DMS 273 (cell line): Measurements from ENCODE around the gene N4BP3.
"Not testable (repeated sequence)": the region's sequence is repeated elsewhere in the genome, so short reads cannot be mapped to it uniquely, and the experiment has no call there.

Experiments
- DNase-seq: peaks from one replicate; lab custom pipeline; 2025; ENCODE audit not compliant: unreplicated experiment; lab: John Stamatoyannopoulos, UW

The N4BP3 gene, protein sequence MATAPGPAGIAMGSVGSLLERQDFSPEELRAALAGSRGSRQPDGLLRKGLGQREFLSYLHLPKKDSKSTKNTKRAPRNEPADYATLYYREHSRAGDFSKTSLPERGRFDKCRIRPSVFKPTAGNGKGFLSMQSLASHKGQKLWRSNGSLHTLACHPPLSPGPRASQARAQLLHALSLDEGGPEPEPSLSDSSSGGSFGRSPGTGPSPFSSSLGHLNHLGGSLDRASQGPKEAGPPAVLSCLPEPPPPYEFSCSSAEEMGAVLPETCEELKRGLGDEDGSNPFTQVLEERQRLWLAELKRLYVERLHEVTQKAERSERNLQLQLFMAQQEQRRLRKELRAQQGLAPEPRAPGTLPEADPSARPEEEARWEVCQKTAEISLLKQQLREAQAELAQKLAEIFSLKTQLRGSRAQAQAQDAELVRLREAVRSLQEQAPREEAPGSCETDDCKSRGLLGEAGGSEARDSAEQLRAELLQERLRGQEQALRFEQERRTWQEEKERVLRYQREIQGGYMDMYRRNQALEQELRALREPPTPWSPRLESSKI

DNA sequence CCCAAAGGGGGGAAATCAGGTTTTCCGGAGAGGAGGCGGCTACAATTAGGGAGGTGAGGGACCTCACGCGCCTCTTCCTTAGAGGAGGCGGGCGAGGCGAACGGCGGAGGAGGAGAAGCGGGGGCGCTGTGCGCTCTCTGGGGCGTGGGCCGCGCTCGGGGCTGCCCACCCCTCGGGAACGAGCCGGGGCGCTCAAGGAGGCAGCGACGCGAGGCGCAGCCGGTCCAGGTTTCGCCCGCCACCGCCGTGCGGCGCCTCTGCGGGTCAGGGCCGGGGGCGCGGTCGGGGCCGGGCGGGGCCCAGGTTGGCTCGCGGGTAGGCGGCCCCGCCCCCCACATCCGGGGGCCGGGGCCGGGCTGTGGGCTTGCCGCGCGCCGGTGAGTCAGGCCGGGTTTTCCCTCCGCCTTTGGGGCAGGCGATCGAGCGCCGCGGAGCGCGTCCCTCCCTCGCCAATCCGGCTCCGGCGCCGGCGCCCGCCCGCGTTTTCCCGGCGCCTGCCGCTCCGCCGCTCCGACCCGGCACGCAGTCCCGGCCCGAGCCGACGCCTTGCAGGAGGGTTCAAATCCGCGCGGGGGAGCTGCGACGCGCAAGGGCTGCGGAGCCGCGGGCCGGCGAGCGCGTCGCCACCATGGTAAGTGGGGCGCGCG is at the start of gene N4BP3:
N4BP3 (plus strand) TSS at position 392 of the 647 bp plus-strand sequence. CDS start 6,052 bp downstream, outside the sequence.
- DNase-seq = peak; percentile 89

DNA sequence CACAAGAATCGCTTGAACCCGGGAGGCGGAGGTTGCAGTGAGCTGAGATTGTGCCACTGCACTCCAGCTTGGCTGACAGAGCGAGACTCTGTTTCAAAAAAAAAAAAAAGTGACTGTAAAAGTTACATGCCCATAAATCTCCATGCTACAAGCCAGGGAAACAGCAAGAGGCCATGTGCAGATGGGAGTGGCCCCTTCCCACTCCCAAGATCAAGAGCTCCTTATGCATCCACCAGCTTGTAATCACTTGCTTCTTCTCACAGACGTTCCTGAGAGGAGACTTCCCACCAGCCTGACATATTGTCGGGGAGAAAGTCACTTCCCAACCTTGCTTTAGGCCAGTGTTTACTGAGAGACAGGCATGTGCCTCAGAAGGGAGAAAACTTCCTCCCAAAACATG is 45.6 kb upstream of the N4BP3 start:
- DNase-seq = peak; percentile 50

DNA sequence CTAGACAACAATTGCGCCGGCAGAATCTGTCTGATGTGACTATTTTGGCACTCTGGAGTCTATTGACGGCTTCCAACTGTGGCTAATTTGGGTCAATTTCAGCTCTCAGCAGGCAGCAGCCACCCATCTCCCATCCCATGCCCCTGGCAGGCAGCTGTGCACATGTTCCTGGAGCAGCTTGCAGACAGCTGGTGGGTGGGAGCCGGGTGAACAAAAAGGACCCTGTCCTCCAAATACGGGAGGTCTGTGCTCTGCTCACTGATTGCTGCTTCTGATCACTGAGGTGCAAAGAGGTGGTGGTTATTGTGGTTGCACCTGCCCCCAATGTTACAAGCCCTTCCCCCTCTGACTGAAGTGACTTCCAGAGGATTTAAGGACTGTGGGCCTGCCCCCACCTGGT is 45.0 kb upstream of the N4BP3 start:
- DNase-seq = peak; percentile 77

DNA sequence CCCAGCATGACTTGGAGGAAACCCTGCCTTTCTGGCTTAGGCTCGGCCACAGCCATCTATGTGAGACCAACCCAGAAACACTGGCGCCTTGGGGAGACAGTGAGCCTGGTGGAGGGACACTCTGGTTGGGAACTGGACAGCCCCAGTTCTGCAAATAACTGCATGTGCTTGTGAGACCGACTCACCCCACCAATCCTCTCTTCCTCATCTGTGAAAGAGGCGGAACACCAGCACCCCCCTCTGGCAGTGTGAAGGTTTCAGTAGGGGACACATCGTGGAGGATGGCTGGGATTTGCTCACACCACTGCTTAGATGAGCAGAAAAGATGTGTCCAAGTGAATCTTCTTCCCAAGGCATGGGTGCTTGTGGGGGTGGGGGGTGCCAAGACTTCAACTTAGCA is 43.4 kb upstream of the N4BP3 start:
- DNase-seq = peak; percentile 58

DNA sequence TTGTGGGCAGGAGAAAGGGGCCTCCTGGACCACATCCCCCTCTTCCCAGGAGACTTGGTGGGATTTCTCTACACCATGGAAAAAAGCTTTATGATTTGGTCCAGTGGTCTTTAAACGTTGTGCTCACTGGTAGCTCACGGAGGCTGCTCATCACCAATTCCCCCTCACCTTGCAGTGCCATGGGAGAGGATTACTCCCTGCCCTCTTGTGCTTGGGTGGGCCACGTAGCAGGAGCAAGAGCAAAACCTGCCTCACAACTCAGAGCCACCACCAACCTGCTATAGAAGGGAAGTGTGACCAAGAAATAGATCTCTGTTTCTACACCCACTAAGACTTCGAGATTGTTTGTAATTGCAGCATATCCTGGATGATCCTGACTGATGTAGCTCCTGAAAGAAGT is 42.2 kb upstream of the N4BP3 start:
- no peak for DNase-seq

DNA sequence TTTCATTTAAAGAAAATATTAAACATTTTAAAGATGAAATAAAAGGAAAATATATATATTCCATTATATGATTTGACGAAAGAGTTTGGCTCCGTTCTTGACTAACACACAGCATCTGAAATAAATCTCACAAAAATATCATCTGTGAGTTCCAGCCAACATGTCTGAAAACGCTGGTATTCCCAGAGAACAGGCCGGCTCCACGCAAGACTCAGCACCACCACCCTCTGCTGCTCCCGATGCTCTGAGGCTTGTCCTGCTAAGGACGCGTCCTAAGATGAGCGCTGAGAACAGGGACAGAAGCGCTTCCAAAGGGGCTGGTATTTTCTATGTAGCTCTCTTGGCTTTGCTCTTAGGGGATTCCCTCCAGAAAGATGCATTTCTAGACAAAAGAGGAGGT is 40.6 kb upstream of the N4BP3 start:
- no peak for DNase-seq

DNA sequence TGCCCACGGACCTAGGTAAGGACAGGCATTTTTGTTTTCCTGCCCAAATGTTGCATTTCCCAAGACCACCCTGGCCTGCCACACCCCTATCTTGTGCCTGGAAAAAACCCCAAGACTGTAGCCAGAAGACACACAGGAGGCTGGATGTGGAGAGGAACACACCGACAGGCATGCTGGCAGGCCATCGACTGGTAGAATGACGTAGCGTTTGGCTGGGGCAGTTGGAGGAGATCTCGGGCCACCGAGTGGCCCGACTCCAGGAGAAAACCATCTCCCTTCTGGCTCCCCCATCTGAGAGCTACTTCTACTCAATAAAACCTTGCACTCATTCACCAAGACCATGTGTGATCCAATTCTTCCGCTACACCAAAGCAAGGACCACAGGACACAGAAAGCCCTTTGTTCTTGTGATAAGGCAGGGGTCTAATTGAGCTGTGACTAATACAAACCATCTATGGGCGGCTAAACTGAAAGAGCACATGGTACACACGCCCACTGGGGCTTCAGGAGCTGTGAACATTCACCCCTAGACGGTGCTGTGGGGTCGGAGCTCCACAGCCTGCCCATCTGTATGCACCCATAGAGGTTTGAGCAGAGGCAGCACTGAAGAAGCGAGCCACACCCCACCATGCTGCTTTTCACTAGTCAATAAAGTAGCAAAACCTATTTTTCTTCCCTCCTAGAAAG is 38.9 kb upstream of the N4BP3 start:
- DNase-seq = peak; percentile 38

DNA sequence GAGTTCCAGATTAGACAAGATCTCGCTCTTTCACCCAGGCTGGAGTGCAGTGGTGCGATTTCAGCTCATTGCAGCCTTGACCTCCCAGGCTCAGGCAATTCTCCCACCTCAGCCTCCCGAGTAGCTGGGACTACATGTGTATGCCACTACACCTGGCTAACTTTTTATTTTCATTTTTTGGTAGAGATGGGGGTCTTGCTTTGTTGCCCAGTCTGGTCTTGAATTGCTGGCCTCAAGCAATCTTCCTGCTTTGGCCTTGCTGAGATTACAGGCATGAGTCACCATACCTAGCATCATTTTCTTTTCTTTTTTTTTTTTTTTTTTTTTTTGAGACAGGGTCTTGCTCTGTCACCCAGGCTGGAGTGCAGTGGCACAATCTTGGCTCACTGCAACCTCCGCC is 36.4 kb upstream of the N4BP3 start:
- DNase-seq = not testable (repeated sequence)

DNA sequence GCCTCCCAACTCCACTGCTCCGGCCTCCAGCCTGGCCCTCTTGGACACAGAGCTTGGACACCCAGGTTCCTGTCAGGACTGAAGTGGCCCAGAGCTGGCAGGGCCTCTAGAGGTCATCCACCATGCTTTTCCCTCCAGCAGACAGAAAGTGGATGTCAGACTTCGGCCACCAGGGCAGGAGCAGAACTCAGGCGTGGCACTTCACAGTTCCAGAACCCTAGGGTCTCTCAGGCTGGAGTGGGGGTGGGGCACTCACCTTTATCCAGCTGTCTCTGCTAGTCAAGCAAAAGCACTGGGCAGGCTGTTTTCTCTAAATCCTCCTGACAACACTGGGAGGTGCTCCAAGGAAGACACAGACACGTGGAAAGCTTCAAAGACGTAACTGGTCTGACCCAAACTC is 35.6 kb upstream of the N4BP3 start:
- DNase-seq = no peak

DNA sequence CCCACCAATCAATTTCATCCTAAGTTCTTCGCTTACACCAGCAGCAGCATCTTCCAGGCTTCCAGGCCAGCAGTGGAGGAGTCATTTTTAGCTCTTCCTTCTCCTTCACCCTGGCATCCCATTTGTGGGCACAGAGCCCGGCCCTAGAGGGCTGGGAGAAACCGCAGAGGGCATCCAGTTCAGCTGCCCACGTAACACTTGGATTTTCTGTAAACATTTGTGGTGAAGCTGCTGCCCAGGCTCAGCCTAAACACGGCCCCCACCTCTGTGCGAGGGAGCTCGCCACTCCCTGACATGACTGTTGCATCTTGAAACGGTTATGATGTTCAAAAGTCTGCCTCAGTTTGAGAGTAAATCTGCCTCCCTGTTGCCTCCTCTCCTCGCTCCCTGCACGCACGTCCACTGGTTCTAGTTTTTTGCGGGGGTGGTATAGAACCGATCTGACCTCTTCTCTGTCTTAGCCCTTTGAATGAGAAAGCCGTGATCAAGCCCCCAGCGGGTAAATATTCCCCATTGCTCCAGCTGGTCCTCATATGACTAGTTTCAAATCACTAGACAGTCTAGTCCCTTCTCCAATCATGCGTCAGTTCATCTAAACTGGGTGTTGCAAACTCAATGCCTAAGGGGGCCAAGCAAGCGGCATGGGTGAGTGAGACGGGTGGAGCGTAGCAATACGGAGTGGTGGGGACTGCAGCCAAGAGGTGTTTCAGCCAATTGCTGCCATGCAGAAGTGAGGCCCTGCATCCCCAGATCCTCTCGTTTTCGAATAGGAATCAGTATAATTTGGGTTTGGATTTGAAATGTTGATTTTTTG is 34.9 kb upstream of the N4BP3 start:
- DNase-seq = no peak

DNA sequence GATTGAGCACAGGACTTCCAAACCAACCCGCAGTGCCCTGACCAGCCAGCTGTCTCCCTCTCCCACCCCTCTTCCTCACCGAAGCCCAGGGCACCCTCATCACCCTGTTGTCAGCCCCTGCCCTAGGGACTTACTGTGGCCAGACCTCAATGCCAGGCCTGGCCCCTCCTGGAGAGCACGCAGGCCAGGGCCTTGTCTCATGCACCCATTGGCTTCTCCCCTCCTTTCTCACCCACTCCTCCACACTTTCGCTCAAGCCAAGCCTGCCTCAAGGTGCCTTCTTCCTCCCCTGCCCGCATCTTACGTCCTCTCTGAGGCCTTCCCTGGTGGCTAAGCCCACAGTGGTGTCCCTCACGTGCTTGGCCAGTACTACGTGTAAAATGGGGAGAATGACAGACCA is 33.3 kb upstream of the N4BP3 start:
- no peak for DNase-seq

DNA sequence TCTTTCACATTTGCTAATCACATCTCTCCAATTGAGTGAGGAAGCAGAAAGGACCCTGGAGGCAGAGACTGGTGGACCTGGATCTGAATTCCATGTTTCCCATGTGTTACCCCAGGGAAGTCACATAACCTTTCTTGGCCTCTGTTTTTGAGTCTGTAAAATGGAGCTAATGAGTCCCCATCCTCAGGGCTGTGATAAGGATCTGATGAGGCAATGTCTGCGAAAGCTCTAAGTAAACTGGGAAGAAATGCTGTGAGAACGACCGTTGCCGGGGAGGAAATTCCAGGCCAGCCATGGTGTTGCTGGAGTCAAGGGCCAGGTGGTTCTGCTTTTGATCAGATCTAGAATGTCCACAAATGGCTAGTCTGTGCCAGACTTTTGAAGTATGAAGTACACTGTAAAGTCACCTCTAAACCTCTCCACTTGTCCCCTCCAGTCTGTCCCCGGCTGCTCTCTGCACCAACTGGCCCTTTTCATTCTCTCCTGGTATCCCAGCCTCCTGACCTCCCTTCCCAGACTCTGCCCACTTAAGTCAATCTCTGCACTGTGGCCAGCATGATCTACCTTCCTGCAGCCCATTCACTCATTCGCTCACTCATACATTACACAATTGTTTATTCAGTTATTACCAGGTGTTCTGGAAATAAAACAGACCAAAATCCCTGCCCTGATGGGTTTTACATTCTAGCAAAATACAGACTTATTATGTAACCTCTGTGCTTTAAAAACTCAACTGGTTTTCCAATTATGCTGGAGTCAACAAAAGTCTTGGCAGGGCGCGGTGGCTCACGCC is 32.5 kb upstream of the N4BP3 start:
- no peak for DNase-seq

DNA sequence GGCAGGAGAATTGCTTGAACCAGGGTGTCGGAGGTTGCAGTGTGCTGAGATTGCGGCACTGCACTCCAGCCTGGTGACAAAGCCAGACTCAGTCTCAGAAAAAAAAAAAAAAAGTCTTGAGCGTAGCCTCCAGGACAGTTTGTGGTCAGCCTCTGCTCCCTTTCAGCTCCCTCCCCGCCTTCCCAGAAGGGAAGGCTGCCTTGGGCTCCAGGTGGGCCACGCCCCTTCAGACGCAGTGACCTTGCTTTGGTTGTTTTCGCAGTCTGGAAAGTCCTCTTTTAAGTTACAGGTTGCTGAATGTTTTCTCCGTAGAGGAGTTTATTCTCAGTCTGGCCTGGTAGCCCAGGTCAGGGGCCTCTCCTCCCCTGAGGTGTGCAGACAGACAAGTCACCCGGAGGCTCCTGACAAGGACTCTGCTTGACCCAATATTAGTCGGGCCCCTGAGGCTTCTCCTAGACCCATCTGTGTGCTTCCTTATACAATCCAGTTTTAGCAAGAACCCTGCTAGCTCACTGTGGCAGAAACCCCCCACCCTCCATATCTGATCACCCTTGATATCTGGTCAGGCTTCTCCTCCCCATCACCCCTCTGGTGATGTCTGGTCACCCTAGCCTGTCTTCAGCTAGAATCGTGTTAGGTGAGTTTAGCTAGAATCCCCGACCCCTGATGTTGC is 31.6 kb upstream of the N4BP3 start:
- DNase-seq = no peak

DNA sequence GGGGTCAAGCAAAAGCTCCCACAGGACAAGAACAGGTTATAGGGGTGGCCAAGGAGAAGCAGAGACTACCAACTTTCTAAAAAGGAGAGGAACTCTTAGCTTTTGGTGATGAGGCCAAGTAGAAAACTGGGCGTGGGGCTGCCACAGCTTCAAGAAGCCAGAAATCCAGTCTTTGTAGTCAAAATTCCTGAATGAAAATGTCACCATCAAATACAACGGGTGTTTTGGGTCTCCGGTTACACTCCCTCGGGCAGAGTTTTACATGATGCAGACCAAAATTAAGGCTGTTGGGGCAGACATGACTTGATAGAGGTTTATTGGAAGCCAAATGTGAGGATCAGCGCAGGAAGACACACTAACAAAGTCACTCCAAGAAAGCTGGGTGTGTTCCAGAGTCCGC is 29.4 kb upstream of the N4BP3 start:
- DNase-seq = no peak

DNA sequence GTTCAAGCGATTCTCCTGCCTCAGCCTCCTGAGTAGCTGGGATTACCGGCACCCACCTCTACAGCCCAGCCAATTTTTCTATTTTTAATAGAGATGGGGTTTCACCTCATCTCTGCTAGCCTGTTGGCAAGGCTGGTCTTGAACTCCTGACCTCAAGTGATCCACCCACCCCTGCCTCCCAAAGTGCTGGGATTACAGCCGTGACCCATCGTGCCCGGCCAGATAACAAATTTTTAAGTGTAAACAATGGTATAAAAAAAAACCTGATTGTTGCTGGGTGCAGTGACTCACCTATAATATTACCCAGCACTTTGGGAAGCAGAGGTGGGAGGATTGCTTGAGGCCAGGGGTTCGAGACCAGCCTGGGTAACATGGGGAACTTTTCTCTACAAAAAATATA is 28.0 kb upstream of the N4BP3 start:
- no peak for DNase-seq

DNA sequence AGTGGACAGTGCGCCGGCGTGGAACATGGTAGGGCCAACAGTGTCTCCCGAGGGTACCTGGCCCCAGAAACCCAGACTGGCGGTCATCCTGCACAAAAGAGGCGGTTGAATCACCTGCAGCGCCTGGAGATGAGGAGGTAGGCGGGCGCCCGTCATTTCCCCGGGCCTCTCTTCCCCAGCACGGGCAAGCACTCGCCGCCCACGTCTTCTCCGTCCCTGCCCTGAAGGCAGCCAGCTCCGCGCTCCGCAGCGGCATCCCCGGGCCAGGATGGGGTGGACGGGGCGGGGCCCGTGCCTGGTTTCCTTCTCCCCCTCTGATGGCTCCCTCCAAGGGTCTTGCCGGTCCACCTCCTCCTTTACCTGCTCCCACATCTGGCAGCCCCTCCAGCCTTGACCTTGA is 27.1 kb upstream of the N4BP3 start:
- no peak for DNase-seq

DNA sequence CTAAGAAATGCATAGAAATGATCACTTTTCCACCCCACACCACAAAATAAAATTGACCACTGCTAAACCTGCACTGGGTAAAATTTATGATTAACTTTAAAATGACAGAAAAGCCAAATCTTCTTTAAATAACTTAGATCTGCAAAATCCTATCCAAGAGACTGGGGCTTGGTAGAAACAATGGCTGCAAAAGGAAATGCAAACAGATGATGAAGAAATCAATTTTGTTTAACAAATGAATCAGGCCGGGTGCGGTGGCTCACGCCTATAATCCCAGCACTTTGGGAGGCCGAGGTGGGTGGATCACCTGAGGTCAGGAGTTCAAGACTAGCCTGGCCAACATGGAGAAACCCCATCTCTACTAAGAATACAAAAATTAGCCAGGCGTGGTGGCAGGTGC is 26.1 kb upstream of the N4BP3 start:
- DNase-seq = not testable (repeated sequence)

DNA sequence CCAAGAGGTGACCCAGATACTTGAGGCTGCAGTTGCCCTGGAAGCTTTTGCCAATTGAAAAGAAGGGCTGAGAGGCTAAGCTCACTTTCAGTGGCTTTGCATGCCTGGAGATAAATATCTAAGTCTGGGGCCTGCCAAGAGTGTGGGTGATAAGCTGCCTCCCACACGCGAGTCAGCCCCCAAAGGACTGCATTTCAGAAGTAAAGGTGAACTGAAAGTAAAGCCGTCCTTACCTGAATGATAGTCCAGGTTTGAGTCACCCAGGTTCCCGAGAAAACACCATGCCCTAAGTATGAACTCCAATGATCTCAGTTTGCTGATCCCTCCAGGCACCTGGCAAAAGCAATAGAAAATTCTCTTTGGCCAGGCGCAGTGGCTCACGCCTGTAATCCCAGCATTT is 22.5 kb upstream of the N4BP3 start:
- DNase-seq = no peak

DNA sequence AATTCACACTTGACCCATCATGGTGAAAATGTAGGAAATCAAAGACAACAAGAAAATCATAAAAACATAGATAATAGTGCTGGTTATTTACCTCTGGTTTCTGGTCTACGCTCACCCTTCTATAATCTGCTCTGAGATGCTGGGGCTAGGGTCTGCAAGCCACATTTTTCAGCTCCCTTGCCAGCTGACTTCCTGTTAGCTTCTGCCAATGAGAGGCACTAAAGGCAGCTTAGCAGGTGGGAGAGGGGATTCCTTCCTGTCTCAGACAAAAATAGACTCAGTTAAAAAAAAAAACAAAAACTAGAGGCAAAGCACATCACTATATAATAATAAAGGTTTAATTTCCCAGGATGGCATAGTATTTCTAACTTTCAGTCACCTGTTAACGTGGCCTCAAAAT is 20.2 kb upstream of the N4BP3 start:
- no peak for DNase-seq

DNA sequence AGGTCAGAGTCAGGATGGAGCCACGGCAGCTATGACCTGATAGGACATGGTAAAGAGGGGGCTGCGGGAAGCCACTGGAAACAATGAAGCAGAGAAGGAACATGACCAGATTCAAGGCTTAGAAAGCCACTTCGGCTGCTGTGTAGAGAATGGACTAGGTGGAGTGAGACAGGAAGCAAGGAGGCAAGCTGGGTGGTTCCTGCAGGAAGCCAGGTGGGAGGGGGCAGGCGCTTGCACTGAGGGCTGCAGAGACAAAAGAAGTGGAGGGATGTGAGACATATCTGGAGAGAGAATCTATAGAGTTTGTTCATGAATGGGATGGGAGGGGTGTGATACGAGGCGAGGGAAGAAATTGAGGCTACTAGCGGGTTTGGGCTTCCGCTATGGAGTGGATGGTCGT is 19.0 kb upstream of the N4BP3 start:
- DNase-seq = no peak
